LoVo (cell line): ENCODE data around the gene PIK3CB.

Experiments used
- DNase-seq: peaks from one replicate; pipeline ENCODE4 v3.0.0-alpha.2; 2016; ENCODE audit warnings: low spot score

The PIK3CB gene

GRCh38 chr3:138834596-138835396, at the start of gene PIK3CB:
Gene PIK3CB, minus strand, starts transcription at chr3:138834928. Its CDS starts 75,585 bp downstream, at chr3:138759343.
- peak; percentile 85 for DNase-seq

GRCh38 chr3:138881233-138881632, 46.5 kb upstream of the PIK3CB start:
- DNase-seq, result no peak

DNA sequence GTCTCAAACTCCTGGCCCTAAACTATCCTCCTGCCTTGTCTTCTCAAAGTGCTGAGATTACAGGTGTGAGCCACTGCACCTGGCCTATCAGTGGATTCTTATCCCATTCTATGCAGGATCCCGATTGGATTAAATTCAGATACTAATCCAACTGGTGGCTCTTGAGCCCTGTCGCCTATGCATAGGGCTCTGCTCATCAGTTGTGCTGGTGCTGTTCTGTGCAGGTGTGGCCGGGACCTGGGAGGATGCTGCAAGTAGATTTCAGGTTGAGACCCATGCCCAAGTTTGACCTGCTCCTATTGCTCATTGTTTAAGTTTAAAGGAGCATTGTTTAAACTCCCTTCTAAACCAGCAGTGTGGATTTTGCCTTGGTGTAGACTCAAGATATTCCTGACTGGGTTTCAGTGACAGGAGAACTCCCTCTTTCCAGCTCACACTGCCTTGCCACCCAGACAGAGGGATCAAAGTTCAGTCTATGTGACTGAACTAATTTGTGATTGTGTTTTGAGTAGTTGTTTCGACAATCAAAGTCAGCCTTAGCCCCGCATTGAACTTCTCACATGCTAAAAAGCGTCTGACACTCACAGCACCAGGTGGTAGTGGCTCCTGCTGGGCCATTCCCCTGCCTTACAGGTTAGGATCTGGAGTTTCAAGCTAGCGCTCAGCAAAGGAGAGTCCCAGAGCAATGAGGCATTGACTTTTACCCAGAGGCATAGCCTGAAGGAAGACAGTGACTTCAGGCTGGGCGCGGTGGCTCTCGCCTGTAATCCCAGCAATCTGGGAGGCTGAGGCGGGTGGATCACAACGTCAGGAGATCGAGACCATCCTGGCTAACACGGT, 45.0 kb upstream of the PIK3CB start:
- DNase-seq, result no peak

DNA sequence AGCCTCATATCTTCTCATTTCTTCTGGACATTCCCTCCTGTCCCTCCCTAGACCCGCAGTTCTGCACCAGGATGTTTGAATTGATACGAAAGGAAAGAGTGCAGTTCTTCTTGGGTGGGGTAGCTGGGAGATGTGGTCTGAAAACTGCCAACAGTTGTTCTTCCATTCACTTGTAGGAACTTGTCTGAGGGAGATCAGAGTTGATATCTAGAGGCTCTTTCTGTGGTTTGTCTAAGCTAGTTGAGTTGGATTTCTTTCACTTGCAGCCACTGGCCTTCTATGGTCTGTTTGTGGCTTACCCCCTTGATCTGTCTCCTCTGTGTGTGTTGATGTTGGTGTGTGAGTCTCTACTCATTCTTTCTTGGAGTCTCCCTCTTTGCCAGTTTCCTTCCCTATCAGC, 42.5 kb upstream of the PIK3CB start:
- no peak for DNase-seq

DNA sequence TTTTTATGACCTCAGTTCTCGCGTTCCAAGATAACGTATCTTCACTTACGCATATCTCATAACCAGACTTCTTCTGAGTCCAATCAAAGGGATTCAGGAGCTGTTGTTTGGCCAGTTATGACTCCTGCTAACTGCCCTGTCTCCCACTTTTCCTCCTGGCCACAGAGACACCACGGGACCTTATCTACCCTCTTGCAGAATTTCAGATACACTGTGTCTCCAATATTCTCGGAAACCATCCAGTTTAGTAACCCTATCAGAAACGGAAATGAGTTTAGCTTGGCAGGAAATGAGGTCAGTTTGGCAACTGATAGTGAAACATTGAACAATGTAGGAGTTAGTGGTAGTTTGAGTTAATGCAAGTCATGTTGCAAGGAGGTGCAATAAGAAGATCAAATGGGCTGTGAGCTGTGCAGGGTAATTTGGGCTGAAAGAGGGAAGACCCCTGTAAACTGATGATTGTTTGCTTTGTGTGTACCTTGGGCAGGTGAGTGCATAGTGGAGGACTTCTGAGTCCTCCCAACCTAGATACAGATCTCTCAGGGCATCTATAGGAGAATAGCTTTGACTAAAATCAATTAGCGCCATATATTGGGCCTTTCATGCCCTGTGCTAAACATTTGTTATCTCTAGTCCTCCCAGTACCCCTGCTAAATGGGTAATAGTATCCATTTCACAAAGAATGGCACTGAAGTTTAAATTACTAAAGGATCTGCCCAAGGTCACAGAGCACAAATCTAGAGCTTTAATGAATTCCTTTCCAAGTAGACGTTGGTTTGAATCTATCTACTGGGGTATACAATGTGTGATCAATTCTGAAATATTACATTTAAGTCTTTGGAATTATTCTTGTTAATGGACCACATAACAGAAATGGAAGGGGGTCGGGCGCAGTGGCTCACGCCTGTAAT, 41.3 kb upstream of the PIK3CB start:
- DNase-seq, result no peak

DNA sequence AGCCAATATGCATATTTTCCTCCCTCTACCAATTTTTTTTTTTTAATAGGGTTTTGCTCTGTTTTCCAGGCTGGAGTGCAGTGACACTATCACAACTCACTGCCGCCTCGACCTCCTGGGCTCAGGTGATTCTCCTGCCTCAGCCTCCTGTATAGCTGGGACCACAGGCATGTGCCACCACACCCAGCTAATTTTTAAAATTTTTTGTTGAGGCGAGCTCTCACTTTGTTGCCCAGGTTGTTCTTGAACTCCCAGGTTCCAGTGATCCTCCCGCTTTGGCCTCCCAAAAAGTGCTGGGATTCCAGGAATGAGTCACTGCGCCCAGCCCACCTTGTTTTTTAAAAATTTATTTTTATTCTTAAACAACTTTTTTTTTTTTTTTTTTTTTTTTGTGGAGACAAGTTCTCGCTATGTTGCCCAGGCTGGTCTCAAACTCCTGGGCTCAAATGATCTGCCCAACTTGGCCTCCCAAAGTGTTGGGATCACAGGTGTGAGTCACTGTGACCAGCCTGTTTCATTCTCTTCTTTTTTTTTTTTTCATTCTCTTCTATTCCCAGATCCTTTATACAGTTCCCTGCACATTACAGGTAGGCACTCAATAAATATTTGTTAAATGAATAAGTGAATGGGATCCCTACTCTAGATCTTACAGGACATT, 40.5 kb upstream of the PIK3CB start:
- DNase-seq, result no peak

GRCh38 chr3:138873471-138874278, 38.9 kb upstream of the PIK3CB start:
- no peak for DNase-seq

- no peak for DNase-seq
Measured at GRCh38 chr3:138872632-138873031, 37.9 kb upstream of the PIK3CB start.

DNA sequence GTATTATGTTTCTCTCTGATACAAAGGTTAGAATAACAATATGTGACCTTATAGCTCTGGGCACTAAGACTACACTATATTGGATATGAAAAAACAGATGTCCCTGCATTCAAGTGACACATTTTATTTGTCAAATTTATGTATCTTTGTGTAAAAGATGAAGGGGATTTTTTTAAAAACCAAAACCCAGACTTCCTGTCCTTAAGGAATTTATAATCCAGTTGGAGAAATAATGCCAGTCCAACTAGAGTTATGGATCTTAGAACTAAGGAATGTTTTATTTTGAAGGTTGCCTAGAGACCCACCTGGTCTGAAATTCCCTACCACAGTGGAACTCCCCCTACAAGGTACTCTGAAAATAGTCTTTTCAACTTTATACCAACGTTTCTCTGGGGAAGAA, 33.3 kb upstream of the PIK3CB start:
- no peak for DNase-seq

GRCh38 chr3:138863776-138864113, 29.0 kb upstream of the PIK3CB start:
- no peak for DNase-seq

DNA sequence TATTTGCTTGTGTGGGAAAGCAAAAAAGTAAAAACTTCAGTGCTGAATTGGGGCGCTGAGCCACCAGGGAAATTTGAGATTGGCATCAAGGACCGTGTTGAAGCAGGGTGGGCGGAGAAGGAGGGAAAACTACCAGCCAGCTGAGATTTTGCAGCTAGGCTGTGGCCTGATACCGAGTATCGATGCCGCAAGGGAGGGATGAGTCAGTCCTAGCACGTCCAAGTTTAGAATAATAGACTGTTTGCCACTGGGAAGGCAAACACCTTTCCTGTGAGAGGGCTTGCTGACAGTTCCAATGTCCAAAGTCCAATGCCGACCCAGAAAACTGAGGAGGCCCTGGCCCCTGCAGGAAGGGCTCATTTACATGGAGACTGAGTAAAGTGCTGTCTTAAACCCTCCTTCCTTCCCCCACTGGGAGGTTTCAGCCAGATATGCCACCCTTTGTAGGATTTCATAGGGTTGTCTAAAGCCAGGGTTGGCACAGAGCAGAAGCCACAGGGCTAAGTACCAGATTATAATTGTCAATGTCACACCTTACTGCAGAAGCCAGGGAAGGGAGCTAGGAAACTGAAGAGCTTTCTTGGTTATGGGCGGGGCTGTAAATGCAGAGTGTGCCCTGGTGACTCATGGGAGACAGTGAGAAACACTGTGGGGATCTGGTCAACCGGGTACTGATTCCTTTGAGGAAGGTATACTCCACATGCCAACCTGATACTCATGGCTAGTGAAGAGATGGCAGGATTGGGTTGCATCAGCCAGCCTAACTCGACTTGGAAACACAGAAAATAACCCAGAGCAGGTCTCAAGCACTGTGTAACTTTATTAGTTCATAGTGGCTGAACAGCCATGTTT, 28.4 kb upstream of the PIK3CB start:
- peak; percentile 91 for DNase-seq

GRCh38 chr3:138862531-138862923, 27.8 kb upstream of the PIK3CB start:
- DNase-seq, result peak; percentile 41

DNA sequence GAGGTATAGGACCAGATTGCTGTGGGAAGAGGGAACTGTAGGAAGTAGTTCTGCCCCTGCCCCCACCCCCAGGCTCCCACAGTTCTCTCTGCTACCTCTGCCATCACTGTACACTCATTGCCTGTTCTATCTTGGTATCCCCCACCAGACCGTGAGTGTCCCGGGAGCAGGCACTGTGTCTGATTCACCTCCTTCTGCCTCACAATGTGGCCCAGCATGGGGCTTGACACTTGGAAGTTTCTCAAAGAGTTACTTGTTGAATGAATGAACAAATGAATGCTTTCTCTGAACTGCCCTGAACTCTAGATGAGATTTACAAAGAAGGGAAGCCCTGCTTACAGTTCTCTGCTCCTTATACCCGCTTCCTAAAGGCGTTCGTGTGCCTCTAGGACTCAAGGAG, 27.1 kb upstream of the PIK3CB start:
- peak; percentile 12 for DNase-seq

- no peak for DNase-seq
Measured at GRCh38 chr3:138856799-138857198, 22.1 kb upstream of the PIK3CB start.

DNA sequence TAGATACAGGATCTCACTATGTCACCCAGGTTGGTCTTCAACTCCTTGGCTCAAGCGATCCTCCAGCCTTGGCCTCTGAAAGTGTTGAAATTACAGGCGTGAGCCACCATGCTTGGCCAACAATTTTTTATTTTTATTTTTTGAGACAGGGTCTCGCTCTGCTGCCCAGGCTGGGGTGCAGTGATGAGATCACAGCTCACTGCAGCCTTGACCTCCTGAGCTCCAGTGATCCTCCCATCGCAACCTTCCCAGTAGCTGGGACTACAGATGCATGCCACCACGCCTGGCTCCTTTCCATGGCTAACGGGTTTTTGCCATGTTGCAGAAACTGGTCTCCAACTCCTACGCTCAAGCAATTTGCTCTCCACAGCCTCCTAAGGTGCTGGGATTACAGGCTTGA, 20.2 kb upstream of the PIK3CB start:
- DNase-seq, result no peak

- no peak for DNase-seq
Measured at GRCh38 chr3:138854204-138854603, 19.5 kb upstream of the PIK3CB start.

- no peak for DNase-seq
Measured at GRCh38 chr3:138850151-138850550, 15.4 kb upstream of the PIK3CB start.

DNA sequence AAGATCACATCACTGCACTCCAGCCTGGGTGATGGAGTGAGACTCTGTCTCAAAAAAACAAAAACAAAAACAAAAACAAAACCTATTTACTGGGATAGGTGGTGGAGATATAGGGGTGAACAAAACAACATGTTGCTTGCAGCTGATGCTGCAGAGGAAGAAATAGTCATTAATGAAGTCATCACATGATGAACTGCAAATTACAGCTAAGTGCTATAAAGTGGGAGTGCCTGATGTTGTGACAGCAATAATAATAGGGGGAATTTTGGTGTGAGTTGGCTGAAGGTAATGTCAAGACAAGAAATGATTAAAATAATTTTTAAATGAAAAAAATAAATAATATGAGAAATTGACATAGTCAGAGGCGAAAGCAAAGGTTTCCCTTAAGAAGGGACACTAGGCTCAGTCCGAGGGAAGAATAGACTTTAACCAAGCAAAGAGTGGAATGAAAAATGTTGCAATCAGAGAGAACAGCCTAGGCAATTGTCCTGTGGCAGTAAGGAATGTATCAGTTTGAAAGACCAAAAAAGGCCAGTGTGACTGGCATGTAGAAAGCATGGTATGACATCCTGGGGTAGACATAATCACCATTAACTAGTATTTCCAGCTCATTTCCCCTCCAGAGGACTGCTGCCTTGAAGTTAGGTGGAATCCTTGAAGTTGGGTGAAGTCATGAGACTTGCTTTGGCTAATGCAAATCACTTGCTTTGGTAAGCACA, 14.7 kb upstream of the PIK3CB start:
- DNase-seq, result no peak

GRCh38 chr3:138848696-138849095, 14.0 kb upstream of the PIK3CB start:
- DNase-seq, result no peak
